Measurements from ENCODE around the gene ZNF391.
"Not testable (repeated sequence)": the region's sequence is repeated elsewhere in the genome, so short reads cannot be mapped to it uniquely, and the experiment has no call there.

The ZNF391 gene

DNA sequence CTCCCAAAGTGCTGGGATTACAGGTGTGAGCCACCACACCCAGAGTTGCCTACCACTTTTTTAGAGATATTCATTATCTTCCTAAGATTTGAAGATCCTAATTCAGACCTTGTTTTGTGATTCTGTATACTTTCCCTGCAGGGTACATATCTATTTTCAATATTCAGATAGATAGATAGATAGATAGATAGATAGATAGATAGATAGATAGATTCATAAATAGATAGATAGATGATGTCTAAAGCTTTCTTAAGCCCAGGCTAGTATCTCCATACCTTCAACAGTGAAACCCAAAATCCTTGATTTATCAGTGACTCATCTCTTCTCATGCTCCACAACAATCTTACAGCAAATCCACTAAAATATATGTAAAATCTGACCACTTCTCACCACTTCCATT, 30.8 kb downstream of the ZNF391 start:
- no peaks in the 10 kb centered on the region for H3K4me1 ChIP-seq (ENCODE audit: control extremely low read depth in 1 of 4, control insufficient read depth in 4 of 4, insufficient read depth in 4 of 4, low read length in 3 of 4)
- DNase-seq, result no peak
- no peaks in the 10 kb centered on the region for H3K36me3 ChIP-seq (ENCODE audit: control insufficient read depth in 4 of 4, insufficient read depth in 4 of 4, low read length in 3 of 4)
- H3K4me3 ChIP-seq (ENCODE audit: control insufficient read depth in 1 of 7, extremely low read depth in 1 of 7, insufficient read depth in 4 of 7, low read depth in 2 of 7, low read length in 6 of 7), result no peak overlapping the region
- POLR2A ChIA-PET, result no interaction called here
- no peak overlapping the region for H3K27ac ChIP-seq (ENCODE audit: insufficient read depth in 1 of 2, low read depth in 1 of 2, low read length in 2 of 2, poor library complexity in 1 of 2, severe bottlenecking in 2 of 2)
- H3K9me3 ChIP-seq (ENCODE audit: control extremely low read depth in 1 of 5, control insufficient read depth in 4 of 5, insufficient read depth in 2 of 5, low read depth in 1 of 5, low read length in 4 of 5), result peaks cover 5 to 25% (median 10%) of the 10 kb centered on the region in 5 experiments
- CTCF ChIA-PET, result no interaction called here
- H3K27me3 ChIP-seq (replicated peaks in 2 of 5; ENCODE audit: control insufficient read depth in 4 of 5, insufficient read depth in 5 of 5, low read length in 4 of 5), result peaks cover 0 to 2% (median 0%) of the 10 kb centered on the region in 5 experiments

DNA sequence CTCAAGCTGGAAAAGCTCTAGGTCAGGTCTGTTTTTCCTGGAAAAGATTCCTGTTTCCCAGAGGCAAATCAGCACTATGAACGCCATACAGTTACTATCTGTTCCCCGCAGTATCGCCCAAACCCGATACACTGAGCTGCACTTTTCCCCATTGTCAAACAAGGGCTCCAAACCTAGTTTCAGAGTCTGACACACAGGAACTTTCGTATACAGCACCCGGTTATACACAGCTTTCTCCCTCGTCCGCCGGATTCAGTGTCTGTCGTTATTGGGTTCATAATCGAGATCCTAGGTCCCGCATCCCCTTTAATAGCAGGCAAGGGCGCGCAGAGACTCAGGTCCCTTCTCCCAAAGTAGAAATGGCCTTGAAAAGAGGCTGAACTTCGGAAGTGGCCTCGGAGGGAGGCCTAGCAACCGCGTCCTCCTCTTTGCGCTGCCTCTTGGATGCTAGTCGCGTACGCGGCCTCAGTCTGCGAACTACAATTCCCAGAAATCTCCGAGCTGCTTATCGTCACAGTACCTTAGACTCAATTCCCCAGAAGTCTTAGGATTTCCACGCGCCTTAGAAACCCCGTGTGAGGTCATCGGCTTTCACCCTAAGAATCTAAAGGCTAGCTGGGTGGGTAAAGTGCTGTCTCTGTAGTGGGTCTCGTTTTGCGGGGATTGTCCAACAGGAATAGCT, 34.2 kb downstream of the ZNF391 start:
- Histone ChIP-seq H3K4me1 (ENCODE audit: control extremely low read depth in 1 of 4, control insufficient read depth in 4 of 4, insufficient read depth in 4 of 4, low read length in 3 of 4) (no peaks in the 10 kb centered on the region), H3K27me3 (replicated peaks in 2 of 5; ENCODE audit: control insufficient read depth in 4 of 5, insufficient read depth in 5 of 5, low read length in 4 of 5) (peaks cover 0 to 2% (median 0%) of the 10 kb centered on the region in 5 experiments), H3K9me3 (ENCODE audit: control extremely low read depth in 1 of 5, control insufficient read depth in 4 of 5, insufficient read depth in 2 of 5, low read depth in 1 of 5, low read length in 4 of 5) (peaks cover 0 to 24% (median 7%) of the 10 kb centered on the region in 5 experiments), H3K27ac (ENCODE audit: insufficient read depth in 1 of 2, low read depth in 1 of 2, low read length in 2 of 2, poor library complexity in 1 of 2, severe bottlenecking in 2 of 2) (no peak overlapping the region), H3K4me3 (ENCODE audit: control insufficient read depth in 1 of 7, extremely low read depth in 1 of 7, insufficient read depth in 4 of 7, low read depth in 2 of 7, low read length in 6 of 7) (no peak overlapping the region), H3K36me3 (ENCODE audit: control insufficient read depth in 4 of 4, insufficient read depth in 4 of 4, low read length in 3 of 4) (no peaks in the 10 kb centered on the region)
- ChIA-PET CTCF (interaction anchor here (1.4 to 1.6 kb wide), 2 partner anchors 10 to 16 kb away, joined by 3 read pairs; no protein-coding TSS in a partner anchor), POLR2A (no interaction called here)
- WGBS (ENCODE audit: insufficient coverage), result 67% methylated on average over 28 of the region's 32 CpGs
- no peak for DNase-seq

DNA sequence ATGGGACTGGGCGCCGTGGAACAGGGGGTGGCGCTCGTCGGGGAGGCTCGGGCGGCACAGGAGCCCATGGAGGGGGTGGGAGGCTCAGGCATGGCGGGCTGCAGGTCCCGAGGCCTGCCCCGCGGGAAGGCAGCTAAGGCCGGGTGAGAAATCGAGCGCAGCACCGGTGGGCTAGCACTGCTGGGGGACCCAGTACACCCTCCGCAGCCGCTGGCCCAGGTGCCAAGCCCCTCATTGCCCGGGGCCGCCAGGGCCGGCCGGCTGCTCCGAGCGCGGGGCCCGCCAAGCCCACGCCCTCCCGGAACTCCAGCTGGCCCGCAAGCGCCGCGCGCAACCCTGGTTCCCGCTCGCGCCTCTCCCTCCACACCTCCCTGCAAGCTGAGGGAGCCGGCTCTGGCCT, 36.3 kb downstream of the ZNF391 start:
- H3K27me3 ChIP-seq (replicated peaks in 2 of 5; ENCODE audit: control insufficient read depth in 4 of 5, insufficient read depth in 5 of 5, low read length in 4 of 5); H3K4me1 ChIP-seq (ENCODE audit: control extremely low read depth in 1 of 4, control insufficient read depth in 4 of 4, insufficient read depth in 4 of 4, low read length in 3 of 4); H3K4me3 ChIP-seq (ENCODE audit: control insufficient read depth in 1 of 7, extremely low read depth in 1 of 7, insufficient read depth in 4 of 7, low read depth in 2 of 7, low read length in 6 of 7); CTCF ChIA-PET; H3K36me3 ChIP-seq (ENCODE audit: control insufficient read depth in 4 of 4, insufficient read depth in 4 of 4, low read length in 3 of 4); H3K27ac ChIP-seq (ENCODE audit: insufficient read depth in 1 of 2, low read depth in 1 of 2, low read length in 2 of 2, poor library complexity in 1 of 2, severe bottlenecking in 2 of 2); POLR2A ChIA-PET; DNase-seq: not testable (repeated sequence)
- peaks cover 3 to 26% (median 7%) of the 10 kb centered on the region in 5 experiments for H3K9me3 ChIP-seq (ENCODE audit: control extremely low read depth in 1 of 5, control insufficient read depth in 4 of 5, insufficient read depth in 2 of 5, low read depth in 1 of 5, low read length in 4 of 5)
- 91% methylated on average over 18 of the region's 36 CpGs for WGBS (ENCODE audit: insufficient coverage)

DNA sequence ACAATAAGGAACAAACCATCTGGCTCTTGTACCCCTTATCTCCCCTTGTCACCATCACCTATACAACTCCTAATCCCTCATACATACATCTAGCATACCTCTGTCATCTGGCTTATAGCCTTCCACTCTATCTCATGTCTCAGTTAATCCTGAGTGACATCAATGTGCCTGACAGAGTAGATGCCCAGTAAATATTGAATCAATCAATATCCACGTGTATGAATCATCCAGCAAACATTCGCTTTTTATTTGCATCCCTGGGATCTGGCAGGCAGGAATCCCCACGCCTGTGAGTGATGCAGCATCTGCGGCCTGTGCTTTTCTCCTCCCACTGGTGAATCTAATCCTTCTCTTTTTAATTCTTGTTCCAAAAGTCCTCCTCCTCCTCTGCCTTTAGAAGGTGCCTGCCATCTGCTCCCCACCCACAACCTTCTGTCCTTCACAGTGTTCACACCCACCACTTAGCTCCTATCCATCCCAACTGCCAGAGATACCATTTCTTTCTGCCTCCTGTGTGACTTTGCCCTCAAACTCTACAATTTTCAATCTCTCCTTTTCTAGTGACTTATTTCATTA, 37.6 kb downstream of the ZNF391 start:
- Histone ChIP-seq H3K27me3 (replicated peaks in 2 of 5; ENCODE audit: control insufficient read depth in 4 of 5, insufficient read depth in 5 of 5, low read length in 4 of 5) (peaks cover 0 to 2% (median 0%) of the 10 kb centered on the region in 5 experiments), H3K9me3 (ENCODE audit: control extremely low read depth in 1 of 5, control insufficient read depth in 4 of 5, insufficient read depth in 2 of 5, low read depth in 1 of 5, low read length in 4 of 5) (peaks cover 3 to 28% (median 7%) of the 10 kb centered on the region in 5 experiments), H3K27ac (ENCODE audit: insufficient read depth in 1 of 2, low read depth in 1 of 2, low read length in 2 of 2, poor library complexity in 1 of 2, severe bottlenecking in 2 of 2) (no peak overlapping the region), H3K36me3 (ENCODE audit: control insufficient read depth in 4 of 4, insufficient read depth in 4 of 4, low read length in 3 of 4) (no peaks in the 10 kb centered on the region), H3K4me1 (ENCODE audit: control extremely low read depth in 1 of 4, control insufficient read depth in 4 of 4, insufficient read depth in 4 of 4, low read length in 3 of 4) (no peaks in the 10 kb centered on the region), H3K4me3 (ENCODE audit: control insufficient read depth in 1 of 7, extremely low read depth in 1 of 7, insufficient read depth in 4 of 7, low read depth in 2 of 7, low read length in 6 of 7) (no peak overlapping the region)
- CTCF ChIA-PET, result no interaction called here
- WGBS (ENCODE audit: insufficient coverage), result 97% methylated on average over 4 of the region's 4 CpGs
- DNase-seq, result no peak
- POLR2A ChIA-PET, result no interaction called here

DNA sequence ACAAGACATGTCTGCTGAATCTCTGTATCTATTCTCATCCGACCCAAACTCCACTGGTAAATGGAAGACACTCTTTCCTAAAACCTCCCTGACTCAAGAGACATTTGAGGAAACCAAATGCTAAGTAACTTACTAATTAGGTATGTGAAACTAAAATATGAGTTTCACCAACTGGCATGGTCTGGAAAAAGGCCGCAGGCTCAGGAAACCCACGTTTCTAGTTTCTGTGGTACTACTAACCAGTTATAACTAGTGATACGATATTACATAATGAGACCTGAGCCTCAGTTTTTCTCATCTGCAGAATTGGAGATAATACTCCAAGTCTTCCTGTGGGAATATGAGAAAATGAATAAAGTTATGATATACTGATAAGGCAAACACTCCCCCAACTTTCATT, 39.9 kb downstream of the ZNF391 start:
- H3K27me3 ChIP-seq (replicated peaks in 2 of 5; ENCODE audit: control insufficient read depth in 4 of 5, insufficient read depth in 5 of 5, low read length in 4 of 5), result no peaks in the 10 kb centered on the region
- no peak overlapping the region for H3K27ac ChIP-seq (ENCODE audit: insufficient read depth in 1 of 2, low read depth in 1 of 2, low read length in 2 of 2, poor library complexity in 1 of 2, severe bottlenecking in 2 of 2)
- ChIA-PET POLR2A (no interaction called here), CTCF (interaction anchor here (0.9 kb wide), 1 partner anchor 8 kb away, joined by 3 read pairs; no protein-coding TSS in a partner anchor)
- no peak for DNase-seq
- H3K9me3 ChIP-seq (ENCODE audit: control extremely low read depth in 1 of 5, control insufficient read depth in 4 of 5, insufficient read depth in 2 of 5, low read depth in 1 of 5, low read length in 4 of 5), result peaks cover 0 to 27% (median 3%) of the 10 kb centered on the region in 5 experiments
- H3K4me1 ChIP-seq (ENCODE audit: control extremely low read depth in 1 of 4, control insufficient read depth in 4 of 4, insufficient read depth in 4 of 4, low read length in 3 of 4), result no peaks in the 10 kb centered on the region
- H3K36me3 ChIP-seq (ENCODE audit: control insufficient read depth in 4 of 4, insufficient read depth in 4 of 4, low read length in 3 of 4), result no peaks in the 10 kb centered on the region
- H3K4me3 ChIP-seq (ENCODE audit: control insufficient read depth in 1 of 7, extremely low read depth in 1 of 7, insufficient read depth in 4 of 7, low read depth in 2 of 7, low read length in 6 of 7), result no peak overlapping the region
- 100% methylated on average over 1 of the region's 4 CpGs for WGBS (ENCODE audit: insufficient coverage)

DNA sequence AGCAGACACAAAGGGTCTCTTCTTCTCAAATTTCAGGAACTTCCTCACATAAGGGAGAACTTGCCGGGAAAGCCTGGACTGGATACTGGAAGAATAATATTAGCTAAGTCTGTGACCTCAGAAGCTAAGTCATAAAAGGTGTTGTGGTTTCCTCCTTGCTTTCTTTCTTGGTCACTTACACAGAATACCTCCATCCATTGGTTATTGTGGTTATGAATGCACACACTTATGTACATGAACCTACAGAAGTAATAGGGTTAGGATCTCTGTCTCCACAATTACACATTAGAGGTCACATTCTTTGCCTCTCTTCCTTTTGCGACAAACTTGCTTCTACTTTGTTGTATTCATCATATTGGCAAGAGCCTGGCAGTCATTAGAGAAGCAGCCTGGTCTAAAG, 40.4 kb downstream of the ZNF391 start:
- H3K9me3 ChIP-seq (ENCODE audit: control extremely low read depth in 1 of 5, control insufficient read depth in 4 of 5, insufficient read depth in 2 of 5, low read depth in 1 of 5, low read length in 4 of 5), result peaks cover 0 to 32% (median 6%) of the 10 kb centered on the region in 5 experiments
- no peak overlapping the region for H3K27ac ChIP-seq (ENCODE audit: insufficient read depth in 1 of 2, low read depth in 1 of 2, low read length in 2 of 2, poor library complexity in 1 of 2, severe bottlenecking in 2 of 2)
- CTCF ChIA-PET, result interaction anchor here (0.9 kb wide), 1 partner anchor 8 kb away, joined by 3 read pairs; no protein-coding TSS in a partner anchor
- POLR2A ChIA-PET, result no interaction called here
- H3K4me1 ChIP-seq (ENCODE audit: control extremely low read depth in 1 of 4, control insufficient read depth in 4 of 4, insufficient read depth in 4 of 4, low read length in 3 of 4), result no peaks in the 10 kb centered on the region
- 100% methylated on average over 1 of the region's 2 CpGs for WGBS (ENCODE audit: insufficient coverage)
- no peaks in the 10 kb centered on the region for H3K27me3 ChIP-seq (replicated peaks in 2 of 5; ENCODE audit: control insufficient read depth in 4 of 5, insufficient read depth in 5 of 5, low read length in 4 of 5)
- DNase-seq, result no peak
- no peaks in the 10 kb centered on the region for H3K36me3 ChIP-seq (ENCODE audit: control insufficient read depth in 4 of 4, insufficient read depth in 4 of 4, low read length in 3 of 4)
- H3K4me3 ChIP-seq (ENCODE audit: control insufficient read depth in 1 of 7, extremely low read depth in 1 of 7, insufficient read depth in 4 of 7, low read depth in 2 of 7, low read length in 6 of 7), result no peak overlapping the region

DNA sequence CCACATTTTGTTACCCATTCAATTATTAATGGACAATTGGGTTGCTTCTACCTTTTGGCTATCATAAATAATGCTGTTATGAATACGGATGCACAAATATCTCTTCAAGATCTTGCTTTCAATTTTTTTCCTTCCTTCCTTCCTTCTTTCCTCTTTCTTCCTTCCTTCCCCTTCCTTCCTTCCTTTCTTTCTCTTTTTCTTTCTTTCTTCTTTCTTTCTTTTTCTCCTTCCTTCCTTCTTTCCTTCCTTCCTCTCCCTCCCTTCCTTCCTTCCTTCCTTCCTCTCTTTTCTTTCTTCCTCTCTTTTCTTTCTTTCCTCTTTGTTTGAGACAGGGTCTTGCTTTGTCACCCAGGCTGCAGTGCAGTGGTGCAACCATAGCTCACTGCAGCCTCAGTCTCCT, 45.2 kb downstream of the ZNF391 start:
- H3K4me3 ChIP-seq (ENCODE audit: control insufficient read depth in 1 of 7, extremely low read depth in 1 of 7, insufficient read depth in 4 of 7, low read depth in 2 of 7, low read length in 6 of 7), result no peak overlapping the region
- no peaks in the 10 kb centered on the region for H3K36me3 ChIP-seq (ENCODE audit: control insufficient read depth in 4 of 4, insufficient read depth in 4 of 4, low read length in 3 of 4)
- ChIA-PET POLR2A (no interaction called here), CTCF (no interaction called here)
- no peak for DNase-seq
- WGBS (ENCODE audit: insufficient coverage), result 92% methylated on average over 1 of the region's 1 CpG
- H3K4me1 ChIP-seq (ENCODE audit: control extremely low read depth in 1 of 4, control insufficient read depth in 4 of 4, insufficient read depth in 4 of 4, low read length in 3 of 4), result no peaks in the 10 kb centered on the region
- H3K9me3 ChIP-seq (ENCODE audit: control extremely low read depth in 1 of 5, control insufficient read depth in 4 of 5, insufficient read depth in 2 of 5, low read depth in 1 of 5, low read length in 4 of 5), result peaks cover 2 to 40% (median 7%) of the 10 kb centered on the region in 5 experiments
- H3K27ac ChIP-seq (ENCODE audit: insufficient read depth in 1 of 2, low read depth in 1 of 2, low read length in 2 of 2, poor library complexity in 1 of 2, severe bottlenecking in 2 of 2), result no peak overlapping the region
- H3K27me3 ChIP-seq (replicated peaks in 2 of 5; ENCODE audit: control insufficient read depth in 4 of 5, insufficient read depth in 5 of 5, low read length in 4 of 5), result no peaks in the 10 kb centered on the region

All from common myeloid progenitor, CD34-positive (primary cell).